ENCODE results near the gene ROBO2. TPM values are rescaled to one million over a fixed set of nuclear protein-coding genes. Genes with fewer than 3 reads are reported as not detected.

The ROBO2 gene
- total and polyA plus RNA-seq, 12 donors, result 0.04 to 3.5 (median 0.34) TPM; not detected in 3

DNA sequence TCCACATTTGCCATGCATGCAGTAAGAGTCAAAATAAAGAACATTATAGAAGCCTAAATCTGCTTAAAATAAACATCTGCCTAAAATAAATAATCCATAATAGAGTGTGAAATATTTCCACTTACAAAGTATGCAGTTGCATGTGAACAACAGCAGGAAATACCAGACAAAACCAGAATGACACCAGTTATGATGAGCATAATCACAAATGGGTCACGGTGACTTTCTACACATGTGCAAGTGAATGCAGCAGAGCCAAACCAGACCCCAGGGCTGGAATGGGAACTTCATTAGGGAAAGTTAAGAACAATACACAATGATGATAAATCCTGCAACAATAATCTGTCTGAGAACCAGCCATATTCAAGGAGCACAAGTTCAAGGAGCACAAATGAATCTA lies 615.5 kb downstream of the ROBO2 start:
- H3K9me3 ChIP-seq, result peaks cover 0 to 18% (median 0%) of the 10 kb centered on the region in 11 donors
- TF ChIP-seq, protein P1, sequence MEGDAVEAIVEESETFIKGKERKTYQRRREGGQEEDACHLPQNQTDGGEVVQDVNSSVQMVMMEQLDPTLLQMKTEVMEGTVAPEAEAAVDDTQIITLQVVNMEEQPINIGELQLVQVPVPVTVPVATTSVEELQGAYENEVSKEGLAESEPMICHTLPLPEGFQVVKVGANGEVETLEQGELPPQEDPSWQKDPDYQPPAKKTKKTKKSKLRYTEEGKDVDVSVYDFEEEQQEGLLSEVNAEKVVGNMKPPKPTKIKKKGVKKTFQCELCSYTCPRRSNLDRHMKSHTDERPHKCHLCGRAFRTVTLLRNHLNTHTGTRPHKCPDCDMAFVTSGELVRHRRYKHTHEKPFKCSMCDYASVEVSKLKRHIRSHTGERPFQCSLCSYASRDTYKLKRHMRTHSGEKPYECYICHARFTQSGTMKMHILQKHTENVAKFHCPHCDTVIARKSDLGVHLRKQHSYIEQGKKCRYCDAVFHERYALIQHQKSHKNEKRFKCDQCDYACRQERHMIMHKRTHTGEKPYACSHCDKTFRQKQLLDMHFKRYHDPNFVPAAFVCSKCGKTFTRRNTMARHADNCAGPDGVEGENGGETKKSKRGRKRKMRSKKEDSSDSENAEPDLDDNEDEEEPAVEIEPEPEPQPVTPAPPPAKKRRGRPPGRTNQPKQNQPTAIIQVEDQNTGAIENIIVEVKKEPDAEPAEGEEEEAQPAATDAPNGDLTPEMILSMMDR (IDR thresholded peaks at IDR 0.05), result no peak
- H3K27ac ChIP-seq, result no peak overlapping the region

DNA sequence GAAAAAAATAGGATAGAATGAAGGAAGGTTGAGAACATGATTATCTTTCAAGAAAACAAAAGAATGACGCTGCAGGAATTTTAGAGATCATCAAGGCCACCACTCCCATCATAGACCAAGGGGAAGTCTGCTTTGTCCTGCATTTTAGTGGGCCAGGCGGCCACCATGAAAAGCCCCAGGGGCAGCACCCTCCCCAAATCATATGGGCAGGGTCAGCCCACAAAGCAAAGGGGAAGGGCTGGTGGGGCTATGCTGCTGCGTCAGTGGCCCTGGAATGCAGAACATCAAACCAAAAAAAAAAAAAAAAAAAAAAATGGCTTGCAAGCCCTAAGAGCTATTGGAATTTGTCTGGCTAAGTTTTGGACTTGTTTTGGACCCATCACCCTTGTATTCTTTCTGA lies 620.8 kb downstream of the ROBO2 start:
- Histone ChIP-seq H3K36me3 (no peaks in the 10 kb centered on the region), H3K9me3 (peaks cover 0 to 36% (median 4%) of the 10 kb centered on the region in 11 donors), H3K4me3 (no peak overlapping the region), H3K27ac (no peak overlapping the region), H3K4me1 (no peaks in the 10 kb centered on the region), H3K27me3 (no peaks in the 10 kb centered on the region)
- intact Hi-C loops (cut with DNase I), result no loop called here
- DNase-seq (no peak), ATAC-seq (no peak)
- TF ChIP-seq, protein P1 (IDR thresholded peaks at IDR 0.05), result no peak
- 59 to 73% methylated on average over 3 of the region's 3 CpGs for WGBS, 2 donors

More for the DNA sequence above, 615.5 kb downstream of the ROBO2 start:
- H3K4me3 ChIP-seq, result no peak overlapping the region
- intact Hi-C loops (cut with DNase I), result no loop called here
- no peak for ATAC-seq
- DNase-seq, result no peak
- WGBS, 2 donors, result 64 to 66% methylated on average over 1 of the region's 1 CpG
- no peaks in the 10 kb centered on the region for H3K27me3 ChIP-seq
- H3K4me1 ChIP-seq, result no peaks in the 10 kb centered on the region
- no peaks in the 10 kb centered on the region for H3K36me3 ChIP-seq

DNA sequence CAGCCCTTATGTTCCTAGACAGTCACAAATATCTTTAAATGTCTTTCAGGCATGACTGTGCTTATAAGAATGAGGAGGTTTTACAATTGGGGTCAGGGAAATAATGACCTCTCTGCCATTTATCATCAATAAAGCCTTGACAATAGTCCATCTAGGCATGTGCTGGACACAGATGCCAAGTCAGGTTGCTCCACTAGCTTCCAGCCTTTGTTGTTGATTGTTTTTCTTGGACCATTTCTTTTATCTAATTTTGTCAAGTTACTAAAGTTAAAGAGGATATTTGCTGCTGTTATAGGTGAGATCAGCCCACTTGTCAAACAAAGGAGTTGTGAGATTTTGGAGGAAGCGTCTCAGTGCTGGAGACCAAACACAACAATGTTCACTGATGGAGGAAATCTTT lies 628.0 kb downstream of the ROBO2 start:
- H3K4me3 ChIP-seq, result no peak overlapping the region
- ATAC-seq, result no peak
- no peak overlapping the region for H3K27ac ChIP-seq
- intact Hi-C loops (cut with DNase I), result no loop called here
- peaks cover 0 to 14% (median 0%) of the 10 kb centered on the region in 11 donors for H3K9me3 ChIP-seq
- 28 to 40% methylated on average over 1 of the region's 1 CpG for WGBS, 2 donors
- no peak for DNase-seq
- no peaks in the 10 kb centered on the region for H3K27me3 ChIP-seq
- TF ChIP-seq, protein P1 (IDR thresholded peaks at IDR 0.05), result no peak
- no peaks in the 10 kb centered on the region for H3K36me3 ChIP-seq
- no peaks in the 10 kb centered on the region for H3K4me1 ChIP-seq

DNA sequence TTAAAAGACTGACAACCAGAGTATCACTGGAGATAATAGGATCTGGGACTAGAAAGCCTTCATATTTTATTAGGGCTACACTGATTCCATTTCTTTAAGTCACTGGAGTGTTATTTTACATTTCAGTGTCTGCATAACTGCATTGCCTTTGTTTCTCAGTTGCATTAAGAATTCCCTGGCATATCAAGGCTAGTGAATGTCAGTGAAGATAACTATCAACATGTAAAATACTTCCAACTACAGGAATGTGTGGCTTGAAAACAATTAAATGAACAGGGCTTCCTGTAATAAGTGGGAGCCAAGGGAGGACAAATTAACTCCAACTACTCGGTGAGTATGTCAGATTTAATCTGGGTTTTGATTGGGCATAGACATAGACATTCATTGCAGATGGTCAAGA lies 628.5 kb downstream of the ROBO2 start:
- no peaks in the 10 kb centered on the region for H3K27me3 ChIP-seq
- intact Hi-C loops (cut with DNase I), result no loop called here
- ATAC-seq (no peak), DNase-seq (no peak)
- H3K4me1 ChIP-seq, result no peaks in the 10 kb centered on the region
- H3K4me3 ChIP-seq, result no peak overlapping the region
- WGBS, 2 donors, result 35 to 62% methylated on average over 1 of the region's 1 CpG
- H3K9me3 ChIP-seq, result peaks cover 0 to 9% (median 0%) of the 10 kb centered on the region in 11 donors
- H3K27ac ChIP-seq, result no peak overlapping the region
- no peaks in the 10 kb centered on the region for H3K36me3 ChIP-seq
- TF ChIP-seq, protein P1 (IDR thresholded peaks at IDR 0.05), result no peak
